HG02852 (cell line): Measurements from ENCODE around the gene PTPN3.

Experiments used
- ATAC-seq: cut with Tn5 transposase; IDR thresholded peaks from one replicate; pipeline ENCODE4 v1.9.1; 2021; ENCODE audit warnings: mild to moderate bottlenecking, moderate library complexity; ENCODE audit not compliant: unreplicated experiment

The PTPN3 gene

GRCh38 chr9:109427886-109428285, 70.2 kb downstream of the PTPN3 start:
- ATAC-seq = no peak

GRCh38 chr9:109426626-109427402, 71.3 kb downstream of the PTPN3 start:
- no peak for ATAC-seq

GRCh38 chr9:109424618-109425017, 73.5 kb downstream of the PTPN3 start:
- ATAC-seq = no peak

- ATAC-seq = no peak
Measured at GRCh38 chr9:109423877-109424276, 74.2 kb downstream of the PTPN3 start.

GRCh38 chr9:109422641-109423040, 75.5 kb downstream of the PTPN3 start:
- peak; percentile 77 for ATAC-seq

GRCh38 chr9:109421026-109421970, 76.8 kb downstream of the PTPN3 start:
- no peak for ATAC-seq

GRCh38 chr9:109419531-109419930, 78.6 kb downstream of the PTPN3 start:
- ATAC-seq = no peak

GRCh38 chr9:109418827-109419226, 79.3 kb downstream of the PTPN3 start:
- ATAC-seq = peak; percentile 40

- no peak for ATAC-seq
Measured at GRCh38 chr9:109417585-109418544, 80.2 kb downstream of the PTPN3 start.

- no peak for ATAC-seq
Measured at GRCh38 chr9:109417054-109417453, 81.1 kb downstream of the PTPN3 start.

GRCh38 chr9:109416135-109416706, 81.9 kb downstream of the PTPN3 start:
- ATAC-seq = peak; percentile 50

GRCh38 chr9:109414125-109414785, 83.9 kb downstream of the PTPN3 start:
- ATAC-seq = no peak

GRCh38 chr9:109411798-109412352, 86.2 kb downstream of the PTPN3 start:
- ATAC-seq = peak; percentile 33

- ATAC-seq = peak; percentile 75
Measured at GRCh38 chr9:109411069-109411761, 86.9 kb downstream of the PTPN3 start.

- no peak for ATAC-seq
Measured at GRCh38 chr9:109409773-109410397, 88.2 kb downstream of the PTPN3 start.

- no peak for ATAC-seq
Measured at GRCh38 chr9:109408759-109409462, 89.2 kb downstream of the PTPN3 start.

- ATAC-seq = no peak
Measured at GRCh38 chr9:109403766-109404320, 94.3 kb downstream of the PTPN3 start.
